Diencephalon (tissue), 1 donor: ENCODE data around the gene MAP1A. TPM values are rescaled to one million over a fixed set of nuclear protein-coding genes. Genes with fewer than 3 reads are reported as not detected.

Experiments
- total RNA-seq: library from RNA; depleted of rRNA; stranded (reverse); fragments of >200 nt; gene quantifications from one replicate; pipeline ENCODE4 v1.2.3, GENCODE V29; 2014

The MAP1A gene
- total RNA-seq = 97.6 TPM

DNA sequence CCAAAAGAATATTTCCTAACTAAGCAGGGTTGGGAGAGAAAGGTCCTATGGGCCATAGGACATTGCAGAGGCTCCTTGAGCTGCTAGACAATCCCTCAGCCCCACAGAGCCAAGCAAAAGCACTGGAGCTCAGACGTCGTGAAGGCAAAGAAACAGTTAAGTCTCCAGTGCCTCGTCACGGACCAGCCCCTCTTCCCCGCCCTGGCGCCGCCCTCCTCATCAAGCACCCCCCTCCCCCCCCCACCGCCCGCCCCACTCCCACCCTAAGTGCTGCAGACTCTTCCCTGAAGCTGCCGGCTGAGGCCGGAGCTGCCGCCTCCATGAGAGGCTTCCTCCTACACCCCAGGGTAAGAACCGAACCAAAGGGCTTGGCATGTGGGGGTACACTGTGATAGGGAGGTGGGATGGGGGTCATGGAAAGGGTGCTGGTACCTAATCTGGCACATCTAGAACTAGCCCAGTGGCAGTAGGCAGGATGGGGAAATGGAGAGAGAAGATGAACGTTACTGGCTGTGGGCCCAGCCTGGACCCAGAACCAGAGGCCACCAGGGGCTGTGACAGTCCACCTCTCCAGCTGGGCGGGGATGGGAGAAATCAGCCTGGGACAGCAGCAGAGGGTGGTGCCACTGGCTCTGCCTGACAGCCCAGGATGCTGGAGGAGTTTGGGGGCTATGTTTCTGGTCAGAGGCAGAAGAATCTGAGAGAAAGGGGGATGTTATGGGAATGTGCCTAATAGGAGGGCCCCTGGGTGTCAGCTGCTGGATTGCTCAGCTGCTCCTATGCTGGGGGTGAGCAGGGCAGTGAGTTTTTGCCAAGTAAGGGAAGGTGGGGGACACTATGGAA is at the start of gene MAP1A:
Gene MAP1A (plus strand): TSS at position 255 of the 843 bp plus-strand sequence. CDS start 3,866 bp downstream, outside the sequence.

DNA sequence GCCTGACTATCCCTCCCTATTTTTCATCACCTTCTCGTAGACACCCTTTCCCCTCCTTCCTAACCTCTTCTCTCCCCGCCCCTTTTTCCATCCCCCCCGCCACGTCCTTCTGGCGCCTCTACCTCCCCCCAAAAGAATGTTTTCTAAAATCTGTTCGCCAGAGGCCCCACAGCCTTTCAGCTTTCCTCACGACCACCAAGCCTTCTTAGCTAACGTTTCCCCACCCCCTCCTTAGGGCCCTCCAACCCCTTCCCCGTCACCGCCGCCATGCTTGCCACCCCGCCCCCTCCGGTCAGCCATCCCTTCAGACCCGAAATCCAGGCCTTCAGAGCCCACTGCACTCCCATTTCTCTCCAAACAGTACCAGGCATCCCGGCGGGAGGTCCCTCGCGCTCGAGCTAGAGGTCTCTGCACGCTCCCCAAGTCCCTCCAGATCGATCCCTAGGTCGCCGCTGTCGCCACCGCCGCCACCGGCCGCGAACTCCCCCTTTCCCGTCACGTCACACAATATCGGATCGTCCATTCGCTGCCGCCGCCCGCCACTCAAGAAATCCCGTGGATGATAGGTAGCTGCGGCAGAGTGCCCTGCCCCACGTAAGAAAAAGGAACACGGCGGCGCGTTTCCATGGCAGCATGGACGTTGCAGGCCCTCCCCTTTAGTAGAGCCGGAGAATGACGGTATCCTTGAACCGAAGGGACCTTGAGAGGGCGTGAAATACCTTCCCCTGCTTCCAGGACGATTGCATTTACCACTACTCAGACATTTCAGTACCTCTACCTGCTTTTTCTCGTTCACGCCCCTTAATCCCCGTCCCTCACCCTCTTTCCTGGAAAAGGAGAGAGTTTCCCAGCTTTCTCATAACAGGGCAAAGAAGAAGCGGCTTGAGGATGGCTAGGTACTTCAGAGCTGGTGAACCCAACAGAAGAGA is 24.5 kb upstream of the MAP1A start, which contains the start of gene TP53BP1:
Gene TP53BP1 (minus strand): TSS at position 484 of the 929 bp plus-strand sequence. CDS start 113 bp downstream, at position 371.

Other genes starting within 250 kb of the MAP1A start
- not detected for gene TGM7, start 215.4 kb upstream of the MAP1A start, total RNA-seq
- gene LCMT2, start 187.0 kb upstream of the MAP1A start, total RNA-seq = 15.9 TPM
- gene ZSCAN29, start 146.6 kb upstream of the MAP1A start, total RNA-seq = 40.1 TPM
- gene TUBGCP4, start 146.5 kb upstream of the MAP1A start, total RNA-seq = 21.0 TPM
- gene TP53BP1, start 24.5 kb upstream of the MAP1A start, total RNA-seq = 188 TPM
- gene PPIP5K1, start 72.6 kb downstream of the MAP1A start, total RNA-seq = 39.0 TPM
- 17.1 TPM for gene CKMT1B, start 76.4 kb downstream of the MAP1A start, total RNA-seq
- gene STRC, start 101.2 kb downstream of the MAP1A start, total RNA-seq = 0.92 TPM
- gene CATSPER2, start 131.2 kb downstream of the MAP1A start, total RNA-seq = 5.5 TPM
- gene CKMT1A, start 176.3 kb downstream of the MAP1A start, total RNA-seq = 19.6 TPM
- gene PDIA3, start 228.8 kb downstream of the MAP1A start, total RNA-seq = 67.1 TPM